Measurements from ENCODE around the gene PBRM1.

The PBRM1 gene

GRCh38 chr3:52521881-52522650 is 163.6 kb downstream of the PBRM1 start:
- DNase-seq, result no peak

DNA sequence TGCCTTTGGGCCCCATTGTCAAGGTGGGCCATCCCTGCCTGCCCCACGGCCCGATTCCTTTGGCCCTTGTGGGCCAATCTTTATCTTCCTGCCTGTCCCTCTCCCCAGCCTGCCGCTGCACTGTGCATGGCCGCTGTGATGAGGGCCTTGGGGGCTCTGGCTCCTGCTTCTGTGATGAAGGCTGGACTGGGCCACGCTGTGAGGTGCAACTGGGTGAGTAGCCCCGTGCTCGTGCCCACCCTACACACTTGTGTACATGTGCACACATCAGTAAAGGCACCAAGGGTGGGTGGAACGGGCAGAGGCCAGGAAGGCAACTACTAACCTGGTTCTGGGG is 164.3 kb downstream of the PBRM1 start:
- no peak for DNase-seq

DNA sequence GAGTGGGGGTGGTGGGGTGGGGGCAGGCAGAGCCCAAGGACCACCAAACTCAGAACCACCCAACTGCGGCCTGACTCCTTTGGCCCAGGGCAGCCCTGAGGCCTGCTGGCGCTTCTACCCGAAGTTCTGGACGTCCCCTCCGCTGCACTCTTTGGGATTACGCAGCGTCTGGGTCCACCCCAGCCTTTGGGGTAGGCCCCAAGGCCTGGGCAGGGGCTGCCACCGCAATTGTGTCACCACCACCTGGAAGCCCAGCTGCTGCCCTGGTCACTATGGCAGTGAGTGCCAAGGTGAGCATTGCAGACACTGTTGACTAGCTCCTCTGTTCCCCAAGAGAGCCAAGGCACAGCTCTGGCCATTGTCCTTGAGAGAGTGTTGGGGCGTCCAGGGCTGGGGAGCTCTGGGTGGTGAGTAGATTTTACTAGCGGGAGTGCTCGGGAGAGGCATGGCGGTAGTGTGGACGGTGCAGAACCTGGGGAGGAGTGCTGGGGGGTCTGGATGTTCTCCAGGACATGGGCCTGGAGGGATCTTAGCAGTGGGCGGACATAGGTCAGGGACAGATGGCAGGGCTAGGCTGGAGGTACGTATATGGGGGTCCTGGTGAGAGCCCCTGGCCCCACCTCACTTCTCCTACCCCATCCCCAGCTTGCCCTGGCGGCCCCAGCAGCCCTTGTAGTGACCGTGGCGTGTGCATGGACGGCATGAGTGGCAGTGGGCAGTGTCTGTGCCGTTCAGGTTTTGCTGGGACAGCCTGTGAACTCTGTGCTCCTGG is 164.8 kb downstream of the PBRM1 start:
- DNase-seq, result no peak

GRCh38 chr3:52520141-52520667 is 165.5 kb downstream of the PBRM1 start:
- DNase-seq, result no peak

GRCh38 chr3:52519445-52520140 is 166.1 kb downstream of the PBRM1 start:
- no peak for DNase-seq

- DNase-seq, result no peak
These were observed 166.8 kb downstream of the PBRM1 start for GRCh38 chr3:52518723-52519444.

DNA sequence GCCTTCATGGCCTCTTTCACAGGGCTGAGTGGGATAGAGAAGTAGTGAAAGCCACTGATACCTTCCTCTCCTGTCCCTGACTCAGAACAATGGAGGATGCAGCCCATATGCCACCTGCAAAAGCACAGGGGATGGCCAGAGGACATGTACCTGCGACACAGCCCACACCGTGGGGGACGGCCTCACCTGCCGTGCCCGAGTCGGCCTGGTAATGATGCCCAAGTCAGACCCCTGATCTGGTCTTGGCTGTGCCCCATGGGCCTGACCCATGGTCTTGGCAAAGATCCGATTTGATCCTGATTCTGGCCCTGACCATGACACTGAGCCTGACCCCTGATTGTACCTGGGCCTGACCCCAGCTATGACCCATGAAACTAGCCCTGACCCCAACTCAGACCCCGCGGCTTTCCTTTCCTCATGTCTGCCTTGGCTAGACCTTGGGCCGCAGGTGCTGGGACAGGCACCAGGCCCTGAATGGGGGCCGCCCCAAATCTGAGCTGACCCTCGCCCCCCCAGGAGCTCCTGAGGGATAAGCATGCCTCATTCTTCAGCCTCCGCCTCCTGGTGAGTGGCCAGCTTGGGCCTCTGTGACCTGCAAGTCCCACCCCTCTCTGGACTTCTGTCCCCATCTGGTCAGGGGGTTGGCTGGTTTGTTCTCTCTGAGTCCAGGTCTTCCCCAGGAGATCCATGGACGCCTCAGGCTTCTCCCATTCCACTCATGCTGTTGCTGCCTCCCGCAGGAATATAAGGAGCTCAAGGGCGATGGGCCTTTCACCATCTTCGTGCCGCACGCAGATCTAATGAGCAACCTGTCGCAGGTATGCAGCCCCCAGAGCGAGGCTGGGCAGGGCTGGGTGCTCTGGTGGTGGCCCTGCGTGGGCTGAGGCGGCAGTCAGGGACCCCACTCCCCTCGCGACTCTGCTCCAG is 167.7 kb downstream of the PBRM1 start:
- no peak for DNase-seq

- DNase-seq, result no peak
These were observed 169.1 kb downstream of the PBRM1 start for GRCh38 chr3:52516509-52517195.

DNA sequence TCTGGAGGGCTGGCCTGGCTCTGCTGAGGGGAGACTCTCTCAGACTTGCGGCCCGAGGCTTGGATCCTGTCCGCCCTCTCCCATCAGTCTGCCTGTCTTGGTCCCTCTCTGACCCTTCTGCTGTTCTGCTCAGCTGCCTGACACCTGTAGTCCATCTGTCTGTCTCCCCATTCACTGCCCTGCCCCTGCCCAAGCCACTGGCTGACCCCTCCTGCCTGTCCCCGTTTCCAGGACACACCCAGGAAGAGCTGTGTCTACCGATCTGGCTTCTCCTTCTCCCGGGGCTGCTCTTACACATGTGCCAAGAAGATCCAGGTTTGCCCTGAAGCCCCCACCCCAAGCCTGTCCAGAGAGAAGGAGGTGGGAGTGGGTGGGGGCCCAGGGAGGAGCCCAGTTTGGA is 170.5 kb downstream of the PBRM1 start:
- DNase-seq, result no peak

- DNase-seq, result no peak
These were observed 171.1 kb downstream of the PBRM1 start for GRCh38 chr3:52514576-52514975.

- DNase-seq, result no peak
These were observed 172.4 kb downstream of the PBRM1 start for GRCh38 chr3:52513281-52513680.

- no peak for DNase-seq
These were observed 173.0 kb downstream of the PBRM1 start for GRCh38 chr3:52512727-52513126.

DNA sequence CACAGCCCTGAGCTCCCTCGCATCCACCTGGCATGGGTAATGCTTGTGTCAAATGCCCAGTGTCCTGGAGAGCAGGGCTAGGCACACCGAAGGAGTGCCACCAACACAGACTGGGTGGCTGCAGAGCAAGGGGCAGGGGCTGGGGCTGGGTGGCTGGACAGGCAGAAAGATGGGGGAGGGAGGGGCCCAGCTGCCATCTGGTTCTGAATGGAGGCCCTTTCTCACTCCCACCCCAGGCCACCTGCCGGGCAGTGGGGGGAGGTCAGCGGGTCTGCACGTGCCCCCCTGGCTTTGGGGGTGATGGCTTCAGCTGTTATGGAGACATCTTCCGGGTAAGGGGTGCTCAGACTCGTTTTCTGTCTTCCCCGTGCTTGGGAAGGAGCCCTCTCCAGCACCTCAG is 173.6 kb downstream of the PBRM1 start:
- DNase-seq, result no peak

- no peak for DNase-seq
These were observed 174.2 kb downstream of the PBRM1 start for GRCh38 chr3:52511509-52511908.

DNA sequence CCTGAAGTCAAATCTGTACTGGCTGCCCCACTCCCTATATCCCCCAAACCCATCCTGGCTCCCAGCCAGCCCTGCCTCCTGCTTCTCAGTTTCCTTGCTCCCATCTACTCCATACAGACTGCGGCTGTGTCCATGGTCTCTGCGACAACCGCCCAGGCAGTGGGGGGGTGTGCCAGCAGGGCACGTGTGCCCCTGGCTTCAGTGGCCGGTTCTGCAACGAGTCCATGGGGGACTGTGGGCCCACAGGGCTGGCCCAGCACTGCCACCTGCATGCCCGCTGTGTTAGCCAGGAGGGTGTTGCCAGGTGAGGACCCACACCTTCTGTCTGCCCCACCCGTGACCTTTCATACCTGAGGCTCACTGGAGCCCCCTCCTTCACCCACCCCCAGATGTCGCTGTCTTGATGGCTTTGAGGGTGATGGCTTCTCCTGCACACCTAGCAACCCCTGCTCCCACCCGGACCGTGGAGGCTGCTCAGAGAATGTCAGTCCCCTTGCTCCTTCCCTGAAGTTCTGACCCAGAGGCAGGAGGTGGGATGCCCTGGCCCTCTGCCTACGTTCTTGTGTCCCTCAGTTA is 175.9 kb downstream of the PBRM1 start:
- DNase-seq, result no peak

- no peak for DNase-seq
These were observed 178.4 kb downstream of the PBRM1 start for GRCh38 chr3:52507359-52507758.

- no peak for DNase-seq
These were observed 179.3 kb downstream of the PBRM1 start for GRCh38 chr3:52506266-52506966.

- DNase-seq, result no peak
These were observed 180.7 kb downstream of the PBRM1 start for GRCh38 chr3:52504977-52505376.

DNA sequence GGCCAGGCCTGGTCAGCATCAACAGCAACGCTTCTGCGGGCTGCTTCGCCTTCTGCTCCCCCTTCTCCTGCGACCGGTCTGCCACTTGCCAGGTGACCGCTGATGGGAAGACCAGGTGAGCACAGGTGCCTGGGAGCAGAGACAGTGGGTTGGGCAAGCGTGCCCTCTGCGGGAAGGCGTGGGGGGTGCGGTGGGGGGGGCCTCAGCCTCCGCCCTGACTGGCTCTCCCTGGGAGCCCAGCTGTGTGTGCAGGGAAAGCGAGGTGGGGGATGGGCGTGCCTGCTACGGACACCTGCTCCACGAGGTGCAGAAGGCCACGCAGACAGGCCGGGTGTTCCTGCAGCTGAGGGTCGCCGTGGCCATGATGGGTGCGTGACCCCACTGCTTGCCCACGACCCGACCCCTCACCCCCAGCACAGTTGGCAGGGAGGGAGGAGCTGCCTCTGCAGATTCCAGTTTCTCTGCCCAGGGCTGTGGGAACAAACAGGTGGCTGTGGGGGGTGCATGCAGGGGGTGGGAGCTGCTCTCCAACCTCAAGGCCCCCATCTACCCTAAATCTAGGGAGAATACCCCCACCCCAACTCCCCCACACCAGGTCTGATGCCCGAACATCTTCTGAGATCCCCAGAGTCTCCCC is 181.8 kb downstream of the PBRM1 start:
- no peak for DNase-seq

Data from NCI-H748 treated with DMSO at 0.1 percent for 48 hours (cell line).